ENCODE results near the gene CCT5. TPM values are rescaled to one million over a fixed set of nuclear protein-coding genes. Genes with fewer than 3 reads are reported as not detected.

Gene CCT5
- total and polyA plus RNA-seq, 2 donors from 2014 or later: 130 to 136 TPM

DNA sequence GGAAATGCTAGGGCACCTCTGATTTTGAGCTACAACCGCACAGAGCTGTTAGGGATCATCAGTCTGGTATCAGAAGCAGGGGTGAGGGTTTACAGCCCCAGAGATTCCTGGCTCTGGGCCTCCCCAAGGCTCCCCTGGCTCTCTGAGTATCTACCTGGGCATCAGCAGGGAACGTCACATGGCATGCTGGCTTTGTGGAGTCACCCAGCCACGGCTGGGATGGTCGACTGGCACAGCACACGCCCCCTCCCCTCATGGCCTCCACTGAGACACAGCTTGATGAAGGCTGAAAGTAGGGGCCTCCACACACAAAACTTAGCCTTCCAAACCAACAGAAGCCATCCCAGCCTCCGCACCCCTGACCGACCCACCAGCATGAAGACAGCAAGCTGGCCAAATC lies 17.1 kb upstream of the CCT5 start:
- no peak for FAIRE-seq
- H3K36me3 ChIP-seq (ENCODE audit: control insufficient read depth in 2 of 3, insufficient read depth in 3 of 3, low read length in 3 of 3): peaks cover 0 to 3% (median 0%) of the 10 kb centered on the region in 3 donors
- no peak overlapping the region for H3K9ac ChIP-seq (ENCODE audit: low read length in 3 of 3)
- no peak for DNase-seq
- no peaks in the 10 kb centered on the region for H3K4me1 ChIP-seq (ENCODE audit: control insufficient read depth in 2 of 3, insufficient read depth in 2 of 3, low read depth in 1 of 3, low read length in 3 of 3)
- no peaks in the 10 kb centered on the region for H3K27me3 ChIP-seq (ENCODE audit: control insufficient read depth, insufficient read depth, low read length)
- no peak overlapping the region for H3K4me3 ChIP-seq (ENCODE audit: low read length in 3 of 3)
- no peaks in the 10 kb centered on the region for H3K9me3 ChIP-seq (ENCODE audit: control insufficient read depth in 2 of 3, insufficient read depth in 1 of 3, low read length in 3 of 3)
- TF ChIP-seq, protein P1, sequence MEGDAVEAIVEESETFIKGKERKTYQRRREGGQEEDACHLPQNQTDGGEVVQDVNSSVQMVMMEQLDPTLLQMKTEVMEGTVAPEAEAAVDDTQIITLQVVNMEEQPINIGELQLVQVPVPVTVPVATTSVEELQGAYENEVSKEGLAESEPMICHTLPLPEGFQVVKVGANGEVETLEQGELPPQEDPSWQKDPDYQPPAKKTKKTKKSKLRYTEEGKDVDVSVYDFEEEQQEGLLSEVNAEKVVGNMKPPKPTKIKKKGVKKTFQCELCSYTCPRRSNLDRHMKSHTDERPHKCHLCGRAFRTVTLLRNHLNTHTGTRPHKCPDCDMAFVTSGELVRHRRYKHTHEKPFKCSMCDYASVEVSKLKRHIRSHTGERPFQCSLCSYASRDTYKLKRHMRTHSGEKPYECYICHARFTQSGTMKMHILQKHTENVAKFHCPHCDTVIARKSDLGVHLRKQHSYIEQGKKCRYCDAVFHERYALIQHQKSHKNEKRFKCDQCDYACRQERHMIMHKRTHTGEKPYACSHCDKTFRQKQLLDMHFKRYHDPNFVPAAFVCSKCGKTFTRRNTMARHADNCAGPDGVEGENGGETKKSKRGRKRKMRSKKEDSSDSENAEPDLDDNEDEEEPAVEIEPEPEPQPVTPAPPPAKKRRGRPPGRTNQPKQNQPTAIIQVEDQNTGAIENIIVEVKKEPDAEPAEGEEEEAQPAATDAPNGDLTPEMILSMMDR (IDR thresholded peaks at IDR 0.05; ENCODE audit: borderline replicate concordance, extremely low read depth, insufficient read depth): no peak
- H3K27ac ChIP-seq (ENCODE audit: low read depth in 2 of 2, low read length in 2 of 2): no peak overlapping the region
- intact Hi-C loops (cut with DNase I): no loop called here

GRCh38 chr5:10233505-10233904 lies 16.6 kb upstream of the CCT5 start:
- Histone ChIP-seq H3K27ac (ENCODE audit: low read depth in 2 of 2, low read length in 2 of 2) (no peak overlapping the region), H3K9me3 (ENCODE audit: control insufficient read depth in 2 of 3, insufficient read depth in 1 of 3, low read length in 3 of 3) (no peaks in the 10 kb centered on the region), H3K4me3 (ENCODE audit: low read length in 3 of 3) (no peak overlapping the region), H3K4me1 (ENCODE audit: control insufficient read depth in 2 of 3, insufficient read depth in 2 of 3, low read depth in 1 of 3, low read length in 3 of 3) (no peaks in the 10 kb centered on the region), H3K27me3 (ENCODE audit: control insufficient read depth, insufficient read depth, low read length) (no peaks in the 10 kb centered on the region), H3K9ac (ENCODE audit: low read length in 3 of 3) (no peak overlapping the region), H3K36me3 (ENCODE audit: control insufficient read depth in 2 of 3, insufficient read depth in 3 of 3, low read length in 3 of 3) (peaks cover 0 to 3% (median 0%) of the 10 kb centered on the region in 3 donors)
- peak in 4 of 5 donors; percentile 49 to 65 (median 54) for DNase-seq
- TF ChIP-seq, protein P1 (IDR thresholded peaks at IDR 0.05; ENCODE audit: borderline replicate concordance, extremely low read depth, insufficient read depth): peak; percentile 4
- intact Hi-C loops (cut with DNase I): no loop called here
- no peak for FAIRE-seq

GRCh38 chr5:10235350-10235749 lies 14.7 kb upstream of the CCT5 start:
- DNase-seq: no peak
- peaks cover 0 to 3% (median 0%) of the 10 kb centered on the region in 3 donors for H3K36me3 ChIP-seq (ENCODE audit: control insufficient read depth in 2 of 3, insufficient read depth in 3 of 3, low read length in 3 of 3)
- no peak for FAIRE-seq
- H3K9me3 ChIP-seq (ENCODE audit: control insufficient read depth in 2 of 3, insufficient read depth in 1 of 3, low read length in 3 of 3): no peaks in the 10 kb centered on the region
- TF ChIP-seq, protein P1 (IDR thresholded peaks at IDR 0.05; ENCODE audit: borderline replicate concordance, extremely low read depth, insufficient read depth): no peak
- no peaks in the 10 kb centered on the region for H3K4me1 ChIP-seq (ENCODE audit: control insufficient read depth in 2 of 3, insufficient read depth in 2 of 3, low read depth in 1 of 3, low read length in 3 of 3)
- no peak overlapping the region for H3K9ac ChIP-seq (ENCODE audit: low read length in 3 of 3)
- H3K27ac ChIP-seq (ENCODE audit: low read depth in 2 of 2, low read length in 2 of 2): no peak overlapping the region
- no peaks in the 10 kb centered on the region for H3K27me3 ChIP-seq (ENCODE audit: control insufficient read depth, insufficient read depth, low read length)
- H3K4me3 ChIP-seq (ENCODE audit: low read length in 3 of 3): no peak overlapping the region
- intact Hi-C loops (cut with DNase I): no loop called here

DNA sequence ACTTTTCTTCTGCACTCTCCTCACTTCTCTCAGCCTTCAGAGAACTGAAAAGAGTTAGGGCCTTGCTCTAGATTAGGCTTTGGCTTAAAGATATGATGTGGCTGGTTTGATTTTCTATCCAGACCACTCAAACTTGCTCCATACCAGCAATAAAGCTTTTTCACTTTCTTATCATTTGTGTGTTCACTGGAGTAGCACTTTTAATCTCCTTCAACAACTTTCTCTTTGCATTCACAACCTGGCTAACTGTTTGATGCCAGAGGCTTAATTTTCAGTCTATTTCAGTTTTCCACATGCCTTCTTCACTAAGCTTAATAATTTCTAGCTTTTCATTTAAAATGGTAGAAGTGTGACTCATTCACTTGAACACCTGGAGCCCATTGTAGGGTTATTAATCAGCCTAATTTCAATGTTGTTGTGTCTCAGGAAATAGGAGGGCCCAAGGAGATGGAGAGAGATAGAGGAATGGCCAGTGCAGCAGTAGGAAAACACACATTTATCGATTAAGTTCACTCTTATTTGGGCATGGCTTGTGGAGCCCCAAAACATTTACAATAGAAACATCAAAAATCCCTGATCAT lies 6.3 kb upstream of the CCT5 start:
- Histone ChIP-seq H3K27ac (ENCODE audit: low read depth in 2 of 2, low read length in 2 of 2) (peak overlapping the region in 1 of 2 donors; percentile 18), H3K4me1 (ENCODE audit: control insufficient read depth in 2 of 3, insufficient read depth in 2 of 3, low read depth in 1 of 3, low read length in 3 of 3) (peaks cover 0 to 6% (median 5%) of the 10 kb centered on the region in 3 donors), H3K36me3 (ENCODE audit: control insufficient read depth in 2 of 3, insufficient read depth in 3 of 3, low read length in 3 of 3) (no peaks in the 10 kb centered on the region), H3K9me3 (ENCODE audit: control insufficient read depth in 2 of 3, insufficient read depth in 1 of 3, low read length in 3 of 3) (no peaks in the 10 kb centered on the region), H3K27me3 (ENCODE audit: control insufficient read depth, insufficient read depth, low read length) (no peaks in the 10 kb centered on the region), H3K4me3 (ENCODE audit: low read length in 3 of 3) (no peak overlapping the region), H3K9ac (ENCODE audit: low read length in 3 of 3) (no peak overlapping the region)
- TF ChIP-seq, protein P1 (IDR thresholded peaks at IDR 0.05; ENCODE audit: borderline replicate concordance, extremely low read depth, insufficient read depth): no peak
- FAIRE-seq: no peak
- intact Hi-C loops (cut with DNase I): no loop called here
- peak in 1 of 5 donors; percentile 12 for DNase-seq
